A549 (cell line): ENCODE data around the gene ZBTB16.

Experiments
- CBX2 ChIP-seq: fragments of 200-600 bp; sonication (generic); IDR thresholded peaks from 2 replicates; pipeline ENCODE4 v1.6.1; 2016; ENCODE audit warnings: low read depth, mild to moderate bottlenecking, borderline replicate concordance
- EHMT2 ChIP-seq: fragments of 200-600 bp; sonication (generic); IDR thresholded peaks from 2 replicates; pipeline ENCODE4 v1.6.1; 2016; ENCODE audit warnings: antibody characterized with exemption, low read depth, mild to moderate bottlenecking, moderate library complexity
- HMGXB4 ChIP-seq: fragments of 250-450 bp; sonication (Bioruptor Pico); IDR thresholded peaks from 2 replicates; pipeline ENCODE4 v1.5.0; 2021; ENCODE audit warnings: mild to moderate bottlenecking, moderate library complexity, borderline replicate concordance
- JUNB ChIP-seq: fragments of >200 bp; sonication (Bioruptor Twin); formaldehyde crosslinking; IDR thresholded peaks from 2 replicates; pipeline ENCODE4 v1.6.1; 2016
- POLR2A ChIP-seq: IDR thresholded peaks from 2 replicates; pipeline ENCODE4 v1.6.1; 2012; ENCODE audit warnings: mild to moderate bottlenecking, low read length
- REST ChIP-seq: fragments of 200-600 bp; sonication (generic); IDR thresholded peaks from 2 replicates; pipeline ENCODE4 v1.6.1; 2016; ENCODE audit warnings: antibody characterized with exemption, mild to moderate bottlenecking, moderate library complexity
- RFX5 ChIP-seq: fragments of 450-650 bp; IDR thresholded peaks from 2 replicates; pipeline ENCODE4 v1.7.1; 2014; ENCODE audit warnings: antibody characterized with exemption, mild to moderate bottlenecking, moderate library complexity
- TF ChIP-seq, protein P1 (sequence below): fragments of >200 bp; sonication (Bioruptor Twin); formaldehyde crosslinking; IDR thresholded peaks from 3 replicates; pipeline ENCODE4 v1.5.1; 2016

DNA sequence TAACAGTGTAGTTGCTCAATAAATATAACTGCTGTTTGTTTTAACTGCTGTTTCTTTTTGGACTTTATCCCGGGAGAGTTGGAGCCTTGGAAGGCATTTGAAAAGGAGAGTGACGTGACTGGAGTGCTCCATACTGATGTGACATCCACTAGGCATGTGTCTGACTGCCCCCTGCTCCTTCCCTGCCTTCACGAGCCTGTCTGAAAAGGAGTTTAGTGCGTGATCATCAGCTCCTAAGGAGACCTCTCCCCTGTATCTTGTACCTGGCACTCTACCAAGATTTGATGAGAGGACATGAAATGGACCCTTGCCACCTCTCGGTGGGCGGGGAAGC lies 22.9 kb downstream of the ZBTB16 start:
- TF ChIP-seq, protein P1, sequence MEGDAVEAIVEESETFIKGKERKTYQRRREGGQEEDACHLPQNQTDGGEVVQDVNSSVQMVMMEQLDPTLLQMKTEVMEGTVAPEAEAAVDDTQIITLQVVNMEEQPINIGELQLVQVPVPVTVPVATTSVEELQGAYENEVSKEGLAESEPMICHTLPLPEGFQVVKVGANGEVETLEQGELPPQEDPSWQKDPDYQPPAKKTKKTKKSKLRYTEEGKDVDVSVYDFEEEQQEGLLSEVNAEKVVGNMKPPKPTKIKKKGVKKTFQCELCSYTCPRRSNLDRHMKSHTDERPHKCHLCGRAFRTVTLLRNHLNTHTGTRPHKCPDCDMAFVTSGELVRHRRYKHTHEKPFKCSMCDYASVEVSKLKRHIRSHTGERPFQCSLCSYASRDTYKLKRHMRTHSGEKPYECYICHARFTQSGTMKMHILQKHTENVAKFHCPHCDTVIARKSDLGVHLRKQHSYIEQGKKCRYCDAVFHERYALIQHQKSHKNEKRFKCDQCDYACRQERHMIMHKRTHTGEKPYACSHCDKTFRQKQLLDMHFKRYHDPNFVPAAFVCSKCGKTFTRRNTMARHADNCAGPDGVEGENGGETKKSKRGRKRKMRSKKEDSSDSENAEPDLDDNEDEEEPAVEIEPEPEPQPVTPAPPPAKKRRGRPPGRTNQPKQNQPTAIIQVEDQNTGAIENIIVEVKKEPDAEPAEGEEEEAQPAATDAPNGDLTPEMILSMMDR = no peak
- TF ChIP-seq REST (no peak), RFX5 (no peak), POLR2A (no peak), JUNB (no peak), CBX2 (no peak), HMGXB4 (CRISPR knock-in tag) (no peak), EHMT2 (no peak)
